ENCODE measurements around the gene CLIC3.

CLIC3 gene

DNA sequence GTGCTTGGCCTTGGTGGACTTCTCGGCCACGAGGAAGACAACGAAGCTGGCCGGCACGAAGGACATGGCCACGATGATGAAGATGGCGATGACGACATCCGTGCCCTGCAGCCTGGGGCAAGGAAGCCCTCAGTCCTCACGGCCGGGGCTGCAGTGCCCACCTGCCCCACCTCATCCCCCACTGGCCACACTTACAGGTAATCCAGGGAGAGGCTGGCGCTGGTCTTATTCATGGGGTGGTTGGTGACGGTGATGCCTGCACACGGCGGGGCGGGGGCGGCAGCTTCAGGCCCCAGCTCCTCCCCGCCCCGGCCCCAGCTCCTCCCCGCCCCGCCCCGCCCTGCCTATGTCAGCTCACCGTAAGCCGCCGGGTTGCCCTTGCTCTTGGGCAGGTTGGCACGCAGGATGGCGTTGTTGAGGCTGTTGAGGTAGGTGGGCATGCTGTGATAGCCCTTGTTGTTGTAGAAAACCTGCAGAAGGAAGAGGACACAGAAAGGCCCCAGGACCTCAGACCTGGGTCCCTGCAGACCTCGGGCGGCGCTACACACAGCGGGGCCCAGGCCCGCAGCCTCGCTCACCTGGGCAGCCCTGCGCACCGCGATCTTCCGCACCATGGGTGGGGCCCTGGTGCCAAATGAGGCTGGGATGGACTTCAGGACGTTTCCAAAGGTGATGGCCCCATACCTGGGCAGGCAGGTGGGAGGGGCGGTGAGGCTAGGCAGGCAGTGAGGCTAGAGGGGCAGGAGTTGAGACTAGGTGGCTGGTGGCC lies 15.7 kb upstream of the CLIC3 start:
- Histone ChIP-seq H3K36me3 (peaks cover 34 to 77% (median 58%) of the 10 kb centered on the region in 11 experiments; a peak in 21 of 22 replicates), H3K4me3 (no peak overlapping the region), H3K4me1 (peaks cover 0 to 13% (median 10%) of the 10 kb centered on the region in 10 experiments; a peak in 13 of 20 replicates)

DNA sequence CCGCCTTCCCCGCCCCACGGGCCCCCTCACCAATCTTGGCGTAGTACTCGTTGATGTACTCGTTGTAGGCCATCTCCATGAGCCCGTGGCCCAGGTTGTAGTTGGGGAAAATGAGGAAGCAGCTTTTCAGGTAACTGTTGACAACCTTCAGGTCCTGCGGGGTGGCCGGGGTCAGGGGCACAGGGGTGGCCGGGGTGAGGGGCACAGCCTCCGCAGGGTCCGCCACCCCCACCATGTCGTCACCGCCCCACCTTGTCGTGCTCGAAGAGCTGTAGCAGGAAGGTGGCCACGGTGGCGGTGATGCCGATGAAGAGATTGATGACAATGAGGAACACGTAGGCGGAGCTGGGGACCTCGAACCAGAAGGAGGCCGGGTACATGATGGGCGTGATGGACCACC lies 14.8 kb upstream of the CLIC3 start:
- no peak for TF ChIP-seq Cebpa-rat (IDR thresholded peaks at IDR 0.05)
- H3K36me3 ChIP-seq: peaks cover 25 to 68% (median 49%) of the 10 kb centered on the region in 11 experiments; a peak in 21 of 22 replicates
- H4K20me1 ChIP-seq: peaks cover 0 to 38% (median 0%) of the 10 kb centered on the region in 11 experiments; a peak in 1 of 22 replicates
- peaks cover 4 to 23% (median 19%) of the 10 kb centered on the region in 10 experiments; a peak in 19 of 20 replicates for H3K4me1 ChIP-seq
- H3K9me3 ChIP-seq (replicated peaks in 1 of 11): no peaks in the 10 kb centered on the region
- H3K27me3 ChIP-seq: no peaks in the 10 kb centered on the region
- H3K4me2 ChIP-seq: no peak overlapping the region
- no peak overlapping the region for H3K4me3 ChIP-seq
- H3K9ac ChIP-seq: no peak overlapping the region
- H3K27ac ChIP-seq: no peak overlapping the region

More for the DNA sequence above, 15.7 kb upstream of the CLIC3 start:
- no peak for TF ChIP-seq Cebpa-rat (IDR thresholded peaks at IDR 0.05)
- no peaks in the 10 kb centered on the region for H3K9me3 ChIP-seq (replicated peaks in 1 of 11)
- no peak overlapping the region for H3K9ac ChIP-seq
- no peak overlapping the region for H3K4me2 ChIP-seq
- no peaks in the 10 kb centered on the region for H3K27me3 ChIP-seq
- H3K27ac ChIP-seq: no peak overlapping the region
- peaks cover 0 to 45% (median 0%) of the 10 kb centered on the region in 11 experiments; a peak in 1 of 22 replicates for H4K20me1 ChIP-seq

DNA sequence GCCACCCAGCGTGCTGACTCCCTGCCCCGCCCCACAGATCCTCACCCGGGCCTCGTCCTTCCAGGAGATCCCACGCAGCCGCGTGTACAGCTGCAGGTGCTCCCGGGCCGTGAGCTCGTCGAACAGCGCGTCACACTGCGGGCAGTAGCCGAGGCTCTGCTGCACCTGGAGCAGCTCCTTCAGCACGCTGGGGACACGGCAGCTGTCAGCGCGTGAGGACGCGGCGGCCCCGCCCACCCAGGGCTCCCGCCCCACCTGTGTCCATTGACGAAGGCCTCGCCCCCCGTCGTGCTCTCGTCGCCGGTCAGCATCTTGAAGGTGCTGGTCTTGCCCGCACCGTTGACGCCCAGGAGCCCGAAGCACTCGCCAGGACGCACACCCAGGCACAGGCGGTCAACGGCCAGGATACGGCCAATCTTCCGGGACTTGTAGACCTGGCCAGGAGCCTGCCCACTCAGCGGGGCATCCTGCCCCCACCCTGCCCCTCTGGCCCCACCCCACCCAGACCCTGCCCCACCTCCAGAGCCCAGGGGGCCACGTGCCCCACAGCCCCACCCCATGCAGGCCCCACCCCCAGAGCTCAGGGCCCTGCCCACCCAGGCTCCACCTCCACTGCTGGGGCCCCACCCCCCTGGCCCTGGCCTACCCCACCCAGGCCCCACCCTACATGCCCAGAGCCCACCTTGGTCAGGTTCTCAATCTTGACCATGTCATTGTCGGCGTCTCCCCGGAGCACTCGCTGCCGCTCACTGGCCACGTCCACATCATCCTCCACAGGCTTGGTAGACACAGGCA lies 13.8 kb upstream of the CLIC3 start:
- no peak overlapping the region for H3K4me2 ChIP-seq
- peaks cover 0 to 32% (median 0%) of the 10 kb centered on the region in 11 experiments; a peak in 1 of 22 replicates for H4K20me1 ChIP-seq
- H3K27me3 ChIP-seq: no peaks in the 10 kb centered on the region
- no peak overlapping the region for H3K27ac ChIP-seq
- H3K4me3 ChIP-seq: no peak overlapping the region
- no peak overlapping the region for H3K9ac ChIP-seq
- peaks cover 17 to 58% (median 40%) of the 10 kb centered on the region in 11 experiments; a peak in 20 of 22 replicates for H3K36me3 ChIP-seq
- H3K9me3 ChIP-seq (replicated peaks in 1 of 11): peaks cover 3 to 8% (median 6%) of the 10 kb centered on the region in 11 experiments; a peak in 17 of 22 replicates
- H3K4me1 ChIP-seq: peaks cover 4 to 31% (median 28%) of the 10 kb centered on the region in 10 experiments; a peak in 19 of 20 replicates
- TF ChIP-seq Cebpa-rat (IDR thresholded peaks at IDR 0.05): no peak

DNA sequence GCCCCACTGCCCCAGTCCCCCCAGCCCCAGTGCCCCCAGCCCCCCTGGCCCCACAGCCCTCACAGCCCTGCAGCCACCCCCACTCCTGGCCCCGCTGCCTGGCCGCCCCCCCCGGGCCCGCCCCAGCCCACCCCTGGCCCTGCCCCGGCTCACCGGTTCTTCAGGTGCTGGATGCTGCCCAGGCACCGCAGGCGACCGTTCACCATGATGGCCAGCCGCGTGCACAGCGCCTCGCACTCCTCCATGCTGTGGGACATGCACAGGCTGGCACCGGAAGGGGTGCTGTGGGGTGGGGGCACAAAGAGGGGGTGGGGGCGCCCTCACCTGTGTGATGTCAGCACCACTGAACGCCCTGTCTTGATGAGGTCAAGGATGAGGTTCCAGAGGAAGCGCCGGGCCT lies 12.8 kb upstream of the CLIC3 start:
- peaks cover 8 to 49% (median 31%) of the 10 kb centered on the region in 11 experiments; a peak in 20 of 22 replicates for H3K36me3 ChIP-seq
- no peak overlapping the region for H3K9ac ChIP-seq
- H3K27me3 ChIP-seq: no peaks in the 10 kb centered on the region
- H3K4me3 ChIP-seq: no peak overlapping the region
- peaks cover 4 to 32% (median 28%) of the 10 kb centered on the region in 10 experiments; a peak in 19 of 20 replicates for H3K4me1 ChIP-seq
- no peak overlapping the region for H3K4me2 ChIP-seq
- no peak overlapping the region for H3K27ac ChIP-seq
- TF ChIP-seq Cebpa-rat (IDR thresholded peaks at IDR 0.05): no peak
- peaks cover 6 to 16% (median 12%) of the 10 kb centered on the region in 11 experiments; a peak in 19 of 22 replicates for H3K9me3 ChIP-seq (replicated peaks in 1 of 11)
- H4K20me1 ChIP-seq: peaks cover 0 to 23% (median 0%) of the 10 kb centered on the region in 11 experiments; a peak in 1 of 22 replicates

DNA sequence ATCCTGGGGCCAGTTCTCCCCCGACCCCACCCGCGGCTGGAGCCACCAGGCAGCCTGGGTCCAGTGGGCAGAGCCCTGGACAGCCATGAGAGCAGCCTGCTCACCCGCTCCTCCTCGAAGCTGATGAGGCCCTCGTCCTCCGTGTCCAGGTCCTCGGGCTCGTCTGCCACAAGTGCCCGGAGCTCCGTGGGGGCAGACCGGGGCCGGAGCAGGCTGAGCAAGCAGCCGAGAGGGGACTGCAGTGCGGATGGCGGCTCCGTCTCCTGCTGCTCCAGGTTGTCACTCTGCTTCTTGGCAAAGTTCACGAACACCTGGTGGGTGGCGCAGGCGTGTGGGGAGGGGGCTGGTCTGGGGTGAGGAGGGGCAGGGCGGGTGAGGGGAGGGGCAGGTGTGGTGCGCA lies 11.9 kb upstream of the CLIC3 start:
- Histone ChIP-seq H3K9ac (peak overlapping the region in 1 of 11 experiments; percentile 4; a peak in 1 of 22 replicates), H3K9me3 (replicated peaks in 1 of 11) (peaks cover 6 to 16% (median 12%) of the 10 kb centered on the region in 11 experiments; a peak in 19 of 22 replicates), H3K27ac (no peak overlapping the region), H4K20me1 (peaks cover 0 to 16% (median 0%) of the 10 kb centered on the region in 11 experiments; a peak in 1 of 22 replicates), H3K27me3 (no peaks in the 10 kb centered on the region), H3K4me2 (0 out of 22 replicates have a peak overlapping the region, but pooled peaks of 3 of the 11 experiments have one; percentile 32 to 48 (median 46)), H3K4me1 (peaks cover 4 to 32% (median 28%) of the 10 kb centered on the region in 10 experiments; a peak in 19 of 20 replicates), H3K36me3 (peaks cover under 1 to 40% (median 23%) of the 10 kb centered on the region in 11 experiments; a peak in 17 of 22 replicates), H3K4me3 (no peak overlapping the region)
- TF ChIP-seq Cebpa-rat (IDR thresholded peaks at IDR 0.05): no peak

DNA sequence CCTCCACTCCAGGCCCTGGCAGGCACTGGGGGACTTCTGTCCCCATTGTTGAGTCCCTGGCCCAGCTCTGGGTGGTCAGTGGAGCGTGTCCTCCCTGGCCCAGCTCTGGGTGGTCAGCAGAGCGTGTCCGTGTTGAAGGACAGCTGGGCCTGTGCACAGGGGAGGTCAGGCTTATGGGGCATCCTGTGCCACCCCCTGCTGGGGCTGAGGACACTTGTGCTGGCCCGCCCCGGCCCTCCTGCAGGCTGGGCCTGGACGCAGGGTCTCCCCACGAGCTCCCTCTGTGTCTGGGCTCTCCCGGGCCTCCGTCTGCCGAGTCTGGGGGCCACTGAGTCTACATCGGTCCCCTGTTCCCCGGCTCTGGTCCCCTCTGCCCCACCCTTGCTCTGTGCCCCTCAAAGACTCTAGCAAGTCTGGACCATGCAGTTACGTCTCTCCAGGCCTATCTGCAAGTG lies 11.5 kb upstream of the CLIC3 start:
- peaks cover 0 to 16% (median 0%) of the 10 kb centered on the region in 11 experiments; a peak in 1 of 22 replicates for H4K20me1 ChIP-seq
- no peak overlapping the region for H3K4me3 ChIP-seq
- H3K4me2 ChIP-seq: peak overlapping the region in 8 of 11 experiments; percentile 13 to 60 (median 39); a peak in 11 of 22 replicates
- H3K9ac ChIP-seq: peak overlapping the region in 3 of 11 experiments; percentile 4 to 9 (median 7); a peak in 2 of 22 replicates
- peaks cover 6 to 16% (median 12%) of the 10 kb centered on the region in 11 experiments; a peak in 19 of 22 replicates for H3K9me3 ChIP-seq (replicated peaks in 1 of 11)
- H3K4me1 ChIP-seq: peaks cover 4 to 36% (median 28%) of the 10 kb centered on the region in 10 experiments; a peak in 19 of 20 replicates
- no peaks in the 10 kb centered on the region for H3K27me3 ChIP-seq
- H3K36me3 ChIP-seq: peaks cover 0 to 35% (median 23%) of the 10 kb centered on the region in 11 experiments; a peak in 17 of 22 replicates
- TF ChIP-seq Cebpa-rat (IDR thresholded peaks at IDR 0.05): no peak
- 0 out of 22 replicates have a peak overlapping the region, but pooled peaks of 2 of the 11 experiments have one; percentile 18 to 23 for H3K27ac ChIP-seq

DNA sequence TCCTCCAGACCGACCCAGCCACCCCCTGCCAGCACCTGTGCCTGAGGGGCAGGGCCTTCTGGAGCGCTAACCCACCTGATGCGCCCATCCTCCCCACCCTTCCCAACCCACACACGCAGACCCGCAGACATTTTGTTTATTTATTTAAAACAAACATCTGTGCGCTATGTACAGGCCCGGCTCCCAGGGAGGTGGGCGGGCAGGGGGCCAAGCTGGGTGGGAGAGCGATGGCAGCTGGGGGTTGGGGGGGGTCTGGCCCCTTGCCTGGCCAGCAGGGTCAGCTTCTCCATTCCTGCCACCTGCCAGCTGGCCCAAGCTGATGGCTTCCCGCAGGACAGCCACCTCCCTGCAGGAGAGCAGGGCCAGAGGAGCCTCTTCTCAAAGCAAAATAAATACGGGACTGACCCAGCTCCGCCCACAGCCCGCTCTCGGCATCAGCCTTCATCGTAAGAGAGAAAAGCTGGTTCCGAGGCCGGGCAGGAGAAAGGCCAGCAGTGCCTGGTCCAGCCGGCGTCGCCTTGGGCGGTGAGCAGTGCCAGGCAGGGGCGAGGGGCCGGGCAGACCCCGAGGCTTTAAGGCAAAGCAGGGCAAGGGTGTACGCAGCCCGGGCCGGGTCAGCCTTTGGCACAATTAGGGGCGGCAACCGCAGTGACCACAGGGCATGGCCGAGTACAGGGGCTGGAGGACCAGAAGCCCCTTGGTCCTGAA lies 10.9 kb upstream of the CLIC3 start:
- peaks cover 4 to 42% (median 28%) of the 10 kb centered on the region in 10 experiments; a peak in 19 of 20 replicates for H3K4me1 ChIP-seq
- no peak overlapping the region for H3K4me3 ChIP-seq
- H3K27me3 ChIP-seq: no peaks in the 10 kb centered on the region
- H3K4me2 ChIP-seq: peak overlapping the region in 9 of 11 experiments; percentile 48 to 77 (median 60); a peak in 16 of 22 replicates
- peaks cover 0 to 30% (median 18%) of the 10 kb centered on the region in 11 experiments; a peak in 16 of 22 replicates for H3K36me3 ChIP-seq
- peaks cover 0 to 12% (median 0%) of the 10 kb centered on the region in 11 experiments; a peak in 1 of 22 replicates for H4K20me1 ChIP-seq
- H3K27ac ChIP-seq: 0 out of 22 replicates have a peak overlapping the region, but pooled peaks of 2 of the 11 experiments have one; percentile 18 to 23
- H3K9ac ChIP-seq: peak overlapping the region in 2 of 11 experiments; percentile 9 to 15; a peak in 2 of 22 replicates
- TF ChIP-seq Cebpa-rat (IDR thresholded peaks at IDR 0.05): no peak
- peaks cover 6 to 16% (median 12%) of the 10 kb centered on the region in 11 experiments; a peak in 19 of 22 replicates for H3K9me3 ChIP-seq (replicated peaks in 1 of 11)

Data from BLaER1 treated with 17β-estradiol and CSF1 and Interleukin-3, amounts not matched to agents 10 nM and 100 nM (cell line).